GM19240 (cell line): ENCODE measurements around the gene PRKRIP1.
"Not testable (repeated sequence)": the region's sequence is repeated elsewhere in the genome, so short reads cannot be mapped to it uniquely, and the experiment has no call there.

Experiments
- DNase-seq: peaks from one replicate; pipeline ENCODE4 v3.0.0; 2011; ENCODE audit warnings: low spot score; ENCODE audit not compliant: insufficient read length

Gene PRKRIP1

GRCh38 chr7:102404005-102404861 lies 8.1 kb downstream of the PRKRIP1 start:
- peak; percentile 64 for DNase-seq

DNA sequence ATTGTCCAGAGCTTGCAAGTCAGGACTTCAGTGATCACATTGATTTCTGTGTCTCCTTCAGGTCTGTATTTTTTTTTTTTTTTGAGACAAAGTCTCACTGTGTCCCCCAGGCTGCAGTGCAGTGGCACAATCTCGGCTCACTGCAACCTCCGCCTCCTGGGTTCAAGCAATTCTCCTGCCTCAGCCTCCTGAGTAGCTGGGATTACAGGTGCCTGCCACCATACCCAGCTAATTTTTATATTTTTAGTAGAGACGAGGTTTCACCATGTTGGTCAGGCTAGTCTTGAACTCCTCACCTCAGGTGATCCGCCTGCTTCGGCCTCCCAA lies 8.7 kb downstream of the PRKRIP1 start:
- DNase-seq: not testable (repeated sequence)

GRCh38 chr7:102407910-102408309 lies 11.7 kb downstream of the PRKRIP1 start:
- DNase-seq: no peak

GRCh38 chr7:102408530-102408929 lies 12.4 kb downstream of the PRKRIP1 start:
- not testable (repeated sequence) for DNase-seq

GRCh38 chr7:102409340-102409739 lies 13.2 kb downstream of the PRKRIP1 start:
- DNase-seq: no peak

DNA sequence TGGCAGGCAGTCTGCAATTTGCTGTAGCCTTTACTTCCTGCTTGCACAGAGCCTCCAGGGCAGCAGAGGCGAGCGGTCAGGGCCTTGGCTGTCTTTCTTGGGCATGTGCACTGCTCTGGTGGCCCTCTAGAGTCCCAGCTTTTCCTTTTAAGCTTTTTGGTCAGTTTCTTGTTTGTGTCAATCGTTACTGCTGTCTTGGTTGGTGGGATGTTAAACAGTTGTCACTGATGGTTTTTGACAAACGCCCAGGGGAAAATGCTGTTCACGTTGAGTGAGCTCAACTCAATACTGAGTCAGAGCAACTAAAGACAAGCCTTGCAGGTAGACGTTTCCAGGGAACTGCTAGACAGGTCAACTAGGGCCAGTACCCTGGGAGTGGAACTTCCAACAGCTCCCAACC lies 14.0 kb downstream of the PRKRIP1 start:
- DNase-seq: no peak

DNA sequence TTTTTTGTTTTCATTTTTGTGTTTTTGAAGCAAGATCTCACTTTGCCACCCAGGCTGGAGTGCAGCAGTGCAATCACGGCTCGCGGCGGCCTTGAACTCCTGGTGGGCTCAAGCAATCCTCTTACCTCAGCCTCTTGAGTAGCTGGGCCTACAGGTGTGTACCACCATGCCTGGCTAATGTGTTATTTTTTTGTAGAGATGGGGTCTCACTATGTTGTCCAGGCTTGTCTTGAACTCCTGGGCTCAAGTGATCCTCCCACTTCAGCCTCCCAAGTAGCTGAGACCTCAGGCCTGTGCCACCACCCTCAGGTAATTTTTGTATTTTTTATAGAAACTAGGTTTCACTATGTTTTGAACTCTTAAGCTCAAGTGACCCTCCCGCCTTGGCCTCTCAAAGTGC lies 14.8 kb downstream of the PRKRIP1 start:
- DNase-seq: no peak

DNA sequence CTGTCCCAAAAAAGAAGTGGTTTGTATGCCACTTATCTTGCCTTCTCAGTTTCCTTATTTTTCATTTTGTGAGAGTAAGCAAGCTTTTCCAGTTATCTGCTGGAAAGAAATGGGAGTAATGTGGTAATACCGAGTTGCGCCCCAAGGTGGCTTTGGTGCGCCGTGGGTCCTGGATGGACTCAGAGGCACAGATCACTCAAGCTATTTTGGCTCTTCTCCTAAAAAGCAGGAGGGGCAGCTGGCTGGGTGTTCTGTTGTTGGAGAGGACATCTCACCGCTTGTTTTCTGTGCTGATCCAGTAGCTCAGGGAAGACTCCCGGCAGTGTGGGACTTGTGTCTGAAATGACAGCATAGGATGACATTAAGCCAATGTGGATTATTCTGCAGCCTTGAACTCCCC lies 16.4 kb downstream of the PRKRIP1 start:
- DNase-seq: no peak

DNA sequence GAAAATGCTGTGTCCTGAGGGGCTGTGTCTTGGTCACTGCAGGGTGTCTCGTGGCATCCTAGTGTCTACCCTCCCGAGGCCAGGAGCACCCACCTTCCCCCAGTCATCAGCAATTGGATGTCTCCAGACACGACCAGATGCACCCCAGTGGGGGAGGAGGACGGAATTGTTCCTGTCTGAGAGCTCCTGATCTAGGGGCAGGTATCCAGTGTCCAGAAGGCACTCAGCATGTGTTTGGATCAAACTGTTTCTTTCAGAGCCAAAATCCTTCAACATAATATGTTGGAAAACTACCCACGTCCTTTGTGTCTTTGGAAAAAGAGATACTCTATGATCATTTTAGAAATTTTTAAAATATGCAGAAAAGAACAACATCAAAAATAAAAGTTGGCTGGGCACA lies 16.9 kb downstream of the PRKRIP1 start:
- no peak for DNase-seq

GRCh38 chr7:102413611-102414010 lies 17.4 kb downstream of the PRKRIP1 start:
- DNase-seq: no peak

GRCh38 chr7:102415685-102416225 lies 19.6 kb downstream of the PRKRIP1 start:
- DNase-seq: no peak

DNA sequence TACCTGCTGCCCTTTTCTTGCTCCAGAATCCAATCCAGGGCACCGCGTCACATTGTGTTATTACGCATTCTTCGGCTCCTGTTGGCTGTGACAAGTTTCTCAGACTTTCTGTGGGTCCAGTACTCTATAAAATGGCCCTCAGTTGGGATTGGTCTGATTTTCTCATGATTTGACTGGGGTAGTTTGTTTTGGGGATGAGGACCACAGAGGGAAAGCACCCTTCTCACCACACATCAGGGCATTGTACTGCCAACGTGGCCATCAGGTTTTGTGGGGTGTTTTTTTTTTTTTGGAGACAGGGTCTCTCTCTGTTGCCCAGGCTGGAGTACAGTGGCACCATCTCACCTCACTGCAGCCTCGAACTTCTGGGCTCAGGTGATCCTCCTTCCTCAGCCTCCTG lies 20.2 kb downstream of the PRKRIP1 start:
- no peak for DNase-seq

DNA sequence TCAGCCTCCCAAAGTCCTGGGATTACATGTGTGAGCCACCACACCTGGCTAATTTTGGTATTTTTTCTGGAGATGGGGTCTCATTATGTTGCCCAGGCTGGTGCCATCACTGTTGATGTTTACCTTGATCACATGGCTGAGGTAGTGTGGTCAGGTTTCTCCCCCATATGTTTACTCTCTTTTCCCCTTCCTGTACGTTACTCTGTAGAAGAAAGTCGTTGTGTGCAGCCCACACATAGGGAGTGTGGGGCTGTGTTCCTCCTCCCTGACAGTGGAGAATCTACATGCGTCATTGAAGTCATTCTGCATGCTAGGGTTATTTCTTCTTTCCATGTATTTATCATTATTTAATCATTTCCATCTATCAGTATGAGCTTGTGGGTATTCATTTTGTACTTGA lies 20.9 kb downstream of the PRKRIP1 start:
- no peak for DNase-seq

DNA sequence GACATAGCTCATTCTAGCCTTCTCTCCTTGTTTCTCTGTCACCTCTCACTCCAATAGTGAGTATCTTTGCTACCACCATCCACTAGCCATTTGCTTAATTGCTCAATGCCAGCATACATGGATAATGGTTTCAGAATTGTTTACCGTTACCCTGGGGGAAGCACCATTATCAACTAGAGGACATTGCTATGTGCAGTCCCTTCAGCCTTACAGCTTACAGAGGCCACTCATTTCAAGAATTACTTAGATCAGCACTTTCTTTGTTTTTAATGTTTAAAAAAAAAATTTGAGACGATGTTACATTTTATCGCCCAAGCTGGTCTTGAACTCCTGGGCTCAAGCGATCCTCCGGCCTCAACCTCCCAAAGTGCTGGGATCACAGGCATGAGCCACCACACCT lies 22.4 kb downstream of the PRKRIP1 start:
- no peak for DNase-seq

GRCh38 chr7:102421706-102422240 lies 25.6 kb downstream of the PRKRIP1 start:
- no peak for DNase-seq

- no peak for DNase-seq
Measured at GRCh38 chr7:102424129-102424551, 28.0 kb downstream of the PRKRIP1 start.

DNA sequence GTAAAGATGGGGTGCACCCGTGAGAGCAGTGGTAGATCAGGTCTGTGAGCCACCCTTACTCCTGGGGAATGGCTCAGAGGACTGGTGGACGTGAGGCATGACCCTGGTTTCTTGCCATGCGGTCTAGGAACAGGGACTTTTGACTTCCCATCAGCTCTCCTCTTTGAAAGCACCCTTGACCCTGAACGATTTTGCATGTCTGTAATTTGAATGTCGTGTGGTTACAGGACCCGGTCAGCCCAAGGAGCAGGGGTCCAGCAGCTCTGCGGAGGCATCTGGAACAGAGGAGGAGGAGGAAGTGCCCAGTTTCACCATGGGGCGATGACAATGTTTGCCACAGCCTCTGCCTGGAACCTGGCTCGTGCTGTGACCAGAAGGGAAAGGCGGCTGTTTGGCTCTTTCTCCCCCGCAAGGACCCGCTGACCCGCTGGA lies 28.6 kb downstream of the PRKRIP1 start:
- no peak for DNase-seq

- no peak for DNase-seq
Measured at GRCh38 chr7:102425639-102426267, 29.6 kb downstream of the PRKRIP1 start.

GRCh38 chr7:102426268-102427018 lies 30.3 kb downstream of the PRKRIP1 start:
- DNase-seq: no peak

DNA sequence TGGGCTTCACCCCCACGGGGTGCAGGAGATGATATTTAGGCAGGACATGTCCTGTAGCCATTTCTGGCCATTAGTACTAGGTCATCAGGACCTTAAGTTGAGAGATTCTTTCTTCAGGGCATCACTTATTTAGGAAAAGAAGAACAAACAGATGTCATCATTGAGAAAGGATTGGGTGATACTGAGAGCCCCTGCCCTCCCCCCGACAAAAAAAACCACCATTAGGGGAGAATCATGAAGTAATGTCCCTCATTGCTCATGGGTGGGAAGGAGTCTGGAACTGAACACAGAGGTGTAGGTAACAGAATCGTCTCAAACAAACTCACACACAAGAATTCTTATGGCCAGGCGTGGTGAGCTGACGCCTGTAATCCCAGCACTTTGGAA lies 30.8 kb downstream of the PRKRIP1 start:
- no peak for DNase-seq

DNA sequence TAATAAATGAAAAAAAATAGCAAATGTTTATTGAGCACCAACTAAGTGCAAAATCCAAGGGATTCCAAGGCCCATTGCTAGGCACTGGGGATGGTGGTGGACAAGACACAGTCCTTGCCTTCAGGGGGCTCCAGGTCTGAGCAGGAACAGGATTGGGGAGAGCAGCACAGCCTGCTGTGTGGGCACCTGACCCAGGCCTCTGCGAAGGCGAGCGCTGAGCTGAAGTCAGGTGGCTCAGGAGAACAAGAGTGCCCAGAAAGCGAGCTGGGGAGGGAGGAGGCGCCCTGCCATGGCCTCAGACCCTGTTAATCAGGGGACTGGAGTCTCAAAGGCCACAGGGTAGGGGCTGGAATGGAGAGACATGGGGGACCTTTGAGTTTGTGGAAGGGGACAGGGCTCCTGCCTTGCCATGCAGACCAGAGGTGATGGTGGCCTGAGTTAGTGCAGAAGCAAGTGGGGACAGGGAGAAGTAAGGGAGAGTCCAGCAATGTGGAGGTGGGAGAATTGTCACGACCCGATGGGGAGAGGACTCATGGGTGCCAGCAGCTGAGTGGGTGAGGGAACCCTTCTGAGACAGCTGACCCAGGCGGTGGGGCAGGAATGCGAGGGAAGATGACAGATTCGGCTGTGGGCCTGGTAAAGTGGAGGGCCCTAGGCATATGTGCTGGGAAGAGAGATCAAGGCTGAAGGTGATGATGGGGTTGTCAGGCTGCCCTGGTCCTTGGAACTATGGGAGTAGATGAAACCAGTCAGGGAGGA lies 33.2 kb downstream of the PRKRIP1 start:
- DNase-seq: no peak
